Esophagus squamous epithelium (tissue), 5 donors: ENCODE measurements around the gene SPRING1. TPM values are rescaled to one million over a fixed set of nuclear protein-coding genes. Genes with fewer than 3 reads are reported as not detected.
A peak's percentile ranks its signal among the peaks of the same experiment; 100 is the strongest.

Source experiments
- DNase-seq: peaks from one replicate; lab custom pipeline; 2025; lab: John Stamatoyannopoulos, UW
- H3K27ac ChIP-seq, 4 donors: fragments of 200-600 bp; sonication (generic); one replicate each; pipeline ENCODE4 v1.5.1; 2016 to 2019; ENCODE audit warnings: mild to moderate bottlenecking in 1 of 4
- H3K27me3 ChIP-seq, 4 donors: fragments of 200-600 bp; sonication (generic); 1 replicate in 3 of 4; 2 replicates in 1 of 4; pipeline versions ENCODE4 v1.5.1 to v1.6.0; 2017 to 2021; ENCODE audit warnings: antibody characterized with exemption in 1 of 4
- H3K36me3 ChIP-seq, 3 donors: fragments of 200-600 bp; sonication (generic); one replicate each; pipeline ENCODE4 v1.5.1; 2016 to 2019
- H3K4me1 ChIP-seq, 3 donors: fragments of 200-600 bp; sonication (generic); one replicate each; pipeline ENCODE4 v1.5.1; 2017 to 2019
- H3K4me3 ChIP-seq, 4 donors: fragments of 200-600 bp; sonication (generic); 1 replicate in 3 of 4; 2 replicates in 1 of 4; pipeline ENCODE4 v1.5.1; 2016 to 2019; ENCODE audit warnings: mild to moderate bottlenecking in 2 of 4, moderate library complexity in 1 of 4
- H3K9me3 ChIP-seq, 3 donors: fragments of 200-600 bp; sonication (generic); one replicate each; pipeline ENCODE4 v1.5.1; 2016 to 2019
- CTCF ChIP-seq, 6 experiments: fragments of 450-650 bp in 4 of 6; fragments of 200-600 bp in 2 of 6; sonication (generic) in 2 of 6; IDR thresholded peaks; one replicate each; pipeline ENCODE4 v1.5.1; 2016 to 2019; ENCODE audit warnings: antibody characterized with exemption in 6 of 6, mild to moderate bottlenecking in 4 of 6, moderate library complexity in 4 of 6
- POLR2A ChIP-seq, 4 donors: fragments of 450-650 bp; IDR thresholded peaks; one replicate each; pipeline ENCODE4 v1.6.1; 2017; ENCODE audit warnings: antibody characterized with exemption in 4 of 4, mild to moderate bottlenecking in 4 of 4, moderate library complexity in 3 of 4
- WGBS, 2 donors: methylation state at CpG; one replicate each; pipeline ENCODE4 v1.1.5; 2018; 5-methylcytosine and 5-hydroxymethylcytosine counted together
- intact Hi-C: fragments of 100-400 bp; cut with DNase I; formaldehyde crosslinking; loops from one replicate; pipeline ENCODE4 v1.15.0; 2022
- total RNA-seq, 4 donors: library from RNA; depleted of rRNA; stranded (reverse); fragments of >200 nt; gene quantifications; one replicate each; pipeline ENCODE4 v1.1.0, GENCODE V29; 2016
- donor health status: DM: yes; HTN: yes; CAD: no.

The SPRING1 gene
- 10 to 100 TPM; 14.6 to 25.5 (median 19.1) TPM for total RNA-seq

GRCh38 chr12:116737774-116738657 lies at the start of gene SPRING1, which contains the start of gene RNFT2:
Gene SPRING1, minus strand, starts transcription at chr12:116738069. Its CDS starts 169 bp downstream, at chr12:116737900.
Gene RNFT2, plus strand, starts transcription at chr12:116738315. Its CDS starts 2,183 bp downstream, at chr12:116740498.
- peak within 1 kb of the TSS; percentile 78 to 92 (median 86) for H3K27ac ChIP-seq
- TF ChIP-seq CTCF (IDR thresholded peaks at IDR 0.05) (peak in 1 of 6 experiments; percentile 16), POLR2A (IDR thresholded peaks at IDR 0.05) (peak in 3 of 4 donors; percentile 67 to 90 (median 79))
- DNase-seq, result peak; percentile 96
- no peaks in the 10 kb centered on the region for H3K9me3 ChIP-seq
- H3K4me3 ChIP-seq, result peak within 1 kb of the TSS; percentile 85 to 97 (median 88)
- no peaks in the 10 kb centered on the region for H3K27me3 ChIP-seq
- H3K36me3 ChIP-seq, result peaks cover 0 to 24% (median 0%) of the 10 kb centered on the region in 3 donors
- intact Hi-C loops, result loop anchor here (10.0 kb wide), 1 partner anchor 77 kb away; no protein-coding TSS in a partner anchor
- WGBS, 2 donors, result 0 to 1% methylated on average over 33 to 39 of the region's 80 CpGs
- peaks cover 4 to 21% (median 12%) of the 10 kb centered on the region in 3 donors for H3K4me1 ChIP-seq

DNA sequence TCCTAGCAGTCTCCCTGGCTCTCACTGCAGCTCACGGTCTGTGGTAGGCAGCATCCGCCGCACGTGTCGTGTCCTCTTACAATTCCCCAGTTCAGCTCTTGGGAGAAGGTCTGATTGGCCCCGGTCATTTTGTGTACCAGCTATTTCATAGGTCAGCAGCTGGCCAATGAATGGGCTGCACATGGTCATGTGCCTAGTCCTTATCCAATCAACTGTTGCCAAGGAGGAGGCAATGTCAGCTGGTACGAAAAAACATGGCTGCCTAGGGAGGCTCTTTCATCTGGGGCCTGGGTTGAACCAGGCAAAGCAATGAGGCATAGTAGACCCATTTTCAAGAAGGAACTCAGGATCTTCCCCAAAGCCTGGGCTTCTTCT lies 46.4 kb upstream of the SPRING1 start:
- 97 to 98% methylated on average over 6 to 7 of the region's 7 CpGs for WGBS, 2 donors
- Histone ChIP-seq H3K27ac (no peak overlapping the region), H3K4me3 (no peak overlapping the region), H3K36me3 (no peaks in the 10 kb centered on the region), H3K27me3 (no peaks in the 10 kb centered on the region), H3K4me1 (no peaks in the 10 kb centered on the region), H3K9me3 (no peaks in the 10 kb centered on the region)
- DNase-seq, result no peak
- no peak for TF ChIP-seq POLR2A (IDR thresholded peaks at IDR 0.05)
- no peak for TF ChIP-seq CTCF (IDR thresholded peaks at IDR 0.05)
- intact Hi-C loops, result no loop called here

DNA sequence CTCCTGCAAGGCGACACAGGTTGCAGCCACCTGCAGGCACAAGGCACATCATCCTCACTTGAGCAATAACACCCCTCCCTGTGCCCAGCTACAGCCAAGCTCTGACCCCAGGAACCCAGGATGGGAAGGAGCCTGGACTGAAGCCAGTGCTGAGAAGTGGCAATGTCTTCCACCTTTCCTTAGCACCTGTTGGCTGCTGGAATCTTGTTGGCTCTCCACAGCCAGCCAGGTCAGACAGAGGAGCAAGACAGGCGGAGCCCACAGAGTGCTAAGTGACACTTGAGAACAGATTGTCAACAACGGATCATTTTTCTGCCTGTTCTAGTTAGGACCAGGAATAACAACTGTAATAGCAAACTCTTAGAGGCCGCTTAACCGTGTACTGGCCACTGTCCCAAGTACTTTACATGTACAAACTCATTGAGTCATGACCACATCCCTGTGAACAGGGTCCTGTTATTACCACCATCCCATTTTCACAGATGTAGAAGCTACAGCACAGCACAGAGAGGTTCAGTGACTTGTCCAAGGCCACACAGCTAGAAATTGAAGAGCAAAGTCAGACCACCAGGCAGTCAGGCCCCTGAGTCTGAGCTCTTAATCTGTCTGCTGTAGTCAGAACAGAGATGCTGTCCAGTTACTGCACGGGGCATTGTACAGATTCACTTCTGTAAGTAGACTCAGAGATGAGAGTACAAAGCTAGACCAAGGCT lies 45.8 kb upstream of the SPRING1 start:
- Histone ChIP-seq H3K4me1 (no peaks in the 10 kb centered on the region), H3K27ac (no peak overlapping the region), H3K4me3 (no peak overlapping the region), H3K27me3 (no peaks in the 10 kb centered on the region), H3K9me3 (no peaks in the 10 kb centered on the region), H3K36me3 (no peaks in the 10 kb centered on the region)
- 66 to 78% methylated on average over 4 of the region's 6 CpGs for WGBS, 2 donors
- no peak for TF ChIP-seq CTCF (IDR thresholded peaks at IDR 0.05)
- TF ChIP-seq POLR2A (IDR thresholded peaks at IDR 0.05), result no peak
- no peak for DNase-seq
- intact Hi-C loops, result no loop called here

DNA sequence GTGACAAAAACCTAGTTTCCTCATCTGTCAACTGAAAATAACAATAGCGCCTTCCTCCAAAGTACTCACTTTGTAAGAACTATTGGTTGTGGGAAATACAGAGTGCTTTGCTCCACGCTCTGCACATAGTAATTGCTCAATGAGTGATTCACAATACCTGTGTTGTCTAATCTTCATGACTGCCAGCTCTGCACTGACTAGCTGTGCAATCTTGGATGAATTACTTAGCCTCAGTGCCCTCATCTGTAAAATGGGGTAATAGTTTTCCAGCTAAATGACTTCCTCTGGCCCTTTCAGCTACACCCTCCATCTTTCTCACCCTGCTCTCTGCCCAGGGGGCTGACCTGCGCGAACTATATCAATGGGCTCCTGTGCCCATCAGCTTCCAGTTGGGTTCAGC lies 43.1 kb upstream of the SPRING1 start:
- H3K4me3 ChIP-seq, result no peak overlapping the region
- TF ChIP-seq POLR2A (IDR thresholded peaks at IDR 0.05) (no peak), CTCF (IDR thresholded peaks at IDR 0.05) (no peak)
- no peaks in the 10 kb centered on the region for H3K27me3 ChIP-seq
- H3K4me1 ChIP-seq, result no peaks in the 10 kb centered on the region
- intact Hi-C loops, result no loop called here
- DNase-seq, result no peak
- WGBS, 2 donors, result 75 to 88% methylated on average over 4 of the region's 4 CpGs
- H3K27ac ChIP-seq, result no peak overlapping the region
- H3K36me3 ChIP-seq, result no peaks in the 10 kb centered on the region
- no peaks in the 10 kb centered on the region for H3K9me3 ChIP-seq
